Liver (tissue), 2 donors: ENCODE measurements around the gene POLR2C.

Source experiments
- CTCF ChIP-seq: fragments of 150-350 bp; IDR thresholded peaks from 2 replicates; pipeline ENCODE4 v1.5.1; 2017; ENCODE audit warnings: improper control_type of control experiment, low read depth, low read length; ENCODE audit not compliant: missing input control
- REST ChIP-seq: IDR thresholded peaks from 2 replicates; pipeline ENCODE4 v1.6.1; 2016; ENCODE audit warnings: antibody characterized with exemption, mild to moderate bottlenecking
- donor health status: healthy.

GRCh38 chr16:57504001-57504400 is 41.5 kb downstream of the POLR2C start:
- TF ChIP-seq CTCF (no peak), REST (no peak)
